Measurements from ENCODE around the gene TPP1.

TPP1 gene

GRCh38 chr11:6586434-6587359 lies 32.5 kb downstream of the TPP1 start:
- no peak for DNase-seq

GRCh38 chr11:6584528-6584927 lies 34.7 kb downstream of the TPP1 start:
- no peak for DNase-seq

- DNase-seq = no peak
These were observed 35.6 kb downstream of the TPP1 start for GRCh38 chr11:6583584-6583983.

GRCh38 chr11:6579681-6580080 lies 39.5 kb downstream of the TPP1 start:
- DNase-seq = no peak

GRCh38 chr11:6578134-6578533 lies 41.1 kb downstream of the TPP1 start:
- DNase-seq = no peak

GRCh38 chr11:6576471-6577373 lies 42.5 kb downstream of the TPP1 start:
- DNase-seq = no peak

GRCh38 chr11:6574816-6575715 lies 44.2 kb downstream of the TPP1 start:
- no peak for DNase-seq

- no peak for DNase-seq
These were observed 47.0 kb downstream of the TPP1 start for GRCh38 chr11:6572215-6572614.

GRCh38 chr11:6571434-6572008 lies 47.7 kb downstream of the TPP1 start:
- DNase-seq = no peak

- DNase-seq = no peak
These were observed 48.4 kb downstream of the TPP1 start for GRCh38 chr11:6570691-6571427.

GRCh38 chr11:6569706-6570105 lies 49.5 kb downstream of the TPP1 start:
- no peak for DNase-seq

- no peak for DNase-seq
These were observed 50.9 kb downstream of the TPP1 start for GRCh38 chr11:6568191-6568918.

GRCh38 chr11:6567371-6567745 lies 51.9 kb downstream of the TPP1 start:
- no peak for DNase-seq

GRCh38 chr11:6566704-6567370 lies 52.4 kb downstream of the TPP1 start:
- DNase-seq = no peak

GRCh38 chr11:6565988-6566703 lies 53.1 kb downstream of the TPP1 start:
- no peak for DNase-seq

GRCh38 chr11:6565325-6565724 lies 53.9 kb downstream of the TPP1 start:
- DNase-seq = no peak

- DNase-seq = no peak
These were observed 55.6 kb downstream of the TPP1 start for GRCh38 chr11:6563667-6564066.

GRCh38 chr11:6563121-6563619 lies 56.1 kb downstream of the TPP1 start:
- DNase-seq = no peak

All from CD4-positive, alpha-beta T cell treated with Interleukin-15 for 1 hour (primary cell).